Choroid plexus epithelial cell (primary cell): Measurements from ENCODE around the gene HEXIM1.
A peak's percentile ranks its signal among the peaks of the same experiment; 100 is the strongest.

Source experiments
- DNase-seq: peaks from one replicate; pipeline ENCODE4 v3.0.0-alpha.2; 2010; ENCODE audit warnings: low read depth
- H3K4me3 ChIP-seq: 2 replicates; pipeline ENCODE4 v1.5.1; 2011; ENCODE audit warnings: low read depth, mild to moderate bottlenecking, control low read depth, low read length, moderate library complexity
- TF ChIP-seq, protein P1 (sequence below): conservative IDR thresholded peaks from 2 replicates; pipeline ENCODE4 v1.5.1; 2011; ENCODE audit warnings: low read depth, mild to moderate bottlenecking, control low read depth, inconsistent platforms, low read length, moderate library complexity

Gene HEXIM1

DNA sequence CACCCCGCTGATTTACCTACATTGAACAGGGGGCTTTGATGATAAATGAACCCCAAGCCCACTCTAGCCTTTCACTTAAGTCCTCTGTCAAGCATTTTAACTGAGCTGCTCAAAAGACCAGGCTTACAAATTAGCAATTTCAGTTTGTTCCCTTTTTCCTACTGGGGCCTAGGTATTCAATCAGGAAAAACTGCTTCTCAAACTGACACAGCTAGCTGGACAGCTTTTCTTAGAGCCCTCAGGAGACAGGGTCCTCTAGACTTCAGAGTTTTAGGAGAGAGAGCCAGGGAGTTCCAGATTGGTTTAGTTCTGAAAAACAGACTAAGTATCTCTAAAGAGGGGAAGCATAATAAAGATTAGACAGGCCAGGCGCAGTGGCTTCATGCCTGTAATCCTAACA, 7.2 kb downstream of the HEXIM1 start:
- TF ChIP-seq, protein P1, sequence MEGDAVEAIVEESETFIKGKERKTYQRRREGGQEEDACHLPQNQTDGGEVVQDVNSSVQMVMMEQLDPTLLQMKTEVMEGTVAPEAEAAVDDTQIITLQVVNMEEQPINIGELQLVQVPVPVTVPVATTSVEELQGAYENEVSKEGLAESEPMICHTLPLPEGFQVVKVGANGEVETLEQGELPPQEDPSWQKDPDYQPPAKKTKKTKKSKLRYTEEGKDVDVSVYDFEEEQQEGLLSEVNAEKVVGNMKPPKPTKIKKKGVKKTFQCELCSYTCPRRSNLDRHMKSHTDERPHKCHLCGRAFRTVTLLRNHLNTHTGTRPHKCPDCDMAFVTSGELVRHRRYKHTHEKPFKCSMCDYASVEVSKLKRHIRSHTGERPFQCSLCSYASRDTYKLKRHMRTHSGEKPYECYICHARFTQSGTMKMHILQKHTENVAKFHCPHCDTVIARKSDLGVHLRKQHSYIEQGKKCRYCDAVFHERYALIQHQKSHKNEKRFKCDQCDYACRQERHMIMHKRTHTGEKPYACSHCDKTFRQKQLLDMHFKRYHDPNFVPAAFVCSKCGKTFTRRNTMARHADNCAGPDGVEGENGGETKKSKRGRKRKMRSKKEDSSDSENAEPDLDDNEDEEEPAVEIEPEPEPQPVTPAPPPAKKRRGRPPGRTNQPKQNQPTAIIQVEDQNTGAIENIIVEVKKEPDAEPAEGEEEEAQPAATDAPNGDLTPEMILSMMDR = no peak
- H3K4me3 ChIP-seq = no peak overlapping the region
- DNase-seq = no peak

DNA sequence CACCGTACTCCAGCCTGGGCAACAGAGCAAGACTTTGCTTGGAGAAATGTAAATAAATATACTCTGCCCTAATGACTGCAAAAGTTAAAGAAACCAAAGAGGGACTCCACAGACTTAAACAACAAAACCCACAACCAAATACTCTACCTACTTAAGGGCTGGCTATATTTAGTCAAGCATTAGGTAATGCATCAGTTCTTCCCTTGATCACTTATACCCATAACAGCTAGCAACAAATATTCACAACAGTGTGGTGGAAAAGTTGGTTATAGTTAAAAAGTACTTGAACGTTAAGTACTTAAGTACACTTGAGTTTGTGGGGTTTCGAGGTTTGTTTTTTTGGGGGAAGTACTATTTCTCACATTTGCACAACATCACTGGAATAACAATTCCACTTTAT, 8.0 kb downstream of the HEXIM1 start:
- H3K4me3 ChIP-seq = no peak overlapping the region
- no peak for DNase-seq
- TF ChIP-seq, protein P1 = no peak

DNA sequence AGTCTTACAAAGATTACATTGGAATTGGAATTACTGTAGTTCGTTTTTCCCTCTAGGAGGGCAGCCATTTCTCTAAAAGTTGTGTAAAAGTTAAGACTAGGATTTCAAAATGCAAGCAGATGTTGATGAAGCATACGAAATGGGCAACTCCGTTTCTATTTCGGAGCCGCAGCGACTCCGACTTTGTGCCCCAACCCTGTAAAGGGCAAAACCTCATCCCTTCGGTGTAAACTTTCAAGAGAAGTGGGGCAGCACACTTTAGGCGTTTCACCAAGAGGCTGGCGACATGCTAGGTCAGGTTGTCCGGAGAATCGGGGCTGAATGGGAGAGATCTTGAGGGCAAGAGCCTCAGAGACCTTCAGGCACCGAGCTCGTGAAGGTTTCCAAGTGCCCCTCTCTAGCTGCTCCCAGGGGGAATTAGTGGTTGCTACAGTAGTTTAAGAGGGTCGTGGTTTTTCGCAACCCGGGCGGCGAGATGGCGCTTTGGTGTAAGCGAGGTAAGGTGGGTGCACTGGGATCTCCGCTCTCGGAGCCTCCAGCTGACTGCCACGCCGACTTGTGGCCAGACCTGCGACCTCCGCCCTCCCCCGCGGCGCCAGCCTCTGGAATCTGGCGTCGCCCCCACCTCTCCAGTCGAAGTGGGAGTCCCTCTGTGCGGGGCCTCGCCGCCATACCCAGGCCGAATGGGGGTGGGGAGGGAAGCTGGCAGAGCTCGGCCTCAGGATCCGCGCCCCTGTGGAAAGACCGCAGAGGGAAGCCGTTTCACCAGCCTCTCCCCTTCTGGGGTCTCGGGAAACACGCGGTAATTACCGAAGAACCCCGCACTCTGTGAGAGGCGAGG, 12.4 kb downstream of the HEXIM1 start:
- DNase-seq = peak; percentile 74
- TF ChIP-seq, protein P1 = peak; percentile 18
- peak overlapping the region; percentile 97 for H3K4me3 ChIP-seq

- peak within 1 kb of the TSS; percentile 97 for H3K4me3 ChIP-seq
- peak; percentile 100 for DNase-seq
- TF ChIP-seq, protein P1 = no peak
Measured at GRCh38 chr17:45161288-45162024, 13.2 kb downstream of the HEXIM1 start, which contains the start of gene HEXIM2. Gene HEXIM2 (plus strand): TSS chr17:45161875. CDS start chr17:45162794, 919 bp downstream.

GRCh38 chr17:45162025-45162687, 13.9 kb downstream of the HEXIM1 start:
- TF ChIP-seq, protein P1 = no peak
- DNase-seq = no peak
- peak overlapping the region; percentile 51 for H3K4me3 ChIP-seq

DNA sequence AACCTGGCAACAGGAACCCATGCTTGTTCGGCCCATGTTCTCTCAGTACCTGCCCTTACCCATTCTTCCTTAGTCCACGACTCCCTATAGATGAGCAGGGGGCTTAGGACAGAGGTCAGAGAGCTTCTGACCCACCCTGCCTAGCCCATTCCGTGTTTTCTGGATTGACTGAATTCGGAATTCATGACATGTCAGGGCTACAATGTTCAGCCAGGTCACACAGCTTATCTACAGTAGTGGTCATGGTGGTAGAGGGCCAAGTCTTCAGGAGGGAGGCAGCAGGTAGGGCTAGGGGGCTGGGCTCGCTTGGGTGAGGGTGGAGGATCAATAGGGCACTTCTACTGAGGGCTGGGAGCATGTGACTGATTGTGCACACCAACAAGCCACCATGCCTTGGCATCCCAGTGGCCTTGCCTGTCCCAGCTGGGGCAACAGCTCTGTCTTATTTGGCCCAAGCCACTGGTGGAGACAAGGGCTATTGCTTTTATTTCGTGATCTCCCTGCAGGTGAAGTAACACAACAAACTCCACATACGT, 16.5 kb downstream of the HEXIM1 start:
- TF ChIP-seq, protein P1 = no peak
- DNase-seq = no peak
- no peak overlapping the region for H3K4me3 ChIP-seq
